Measurements from ENCODE around the gene RWDD3.

DNA sequence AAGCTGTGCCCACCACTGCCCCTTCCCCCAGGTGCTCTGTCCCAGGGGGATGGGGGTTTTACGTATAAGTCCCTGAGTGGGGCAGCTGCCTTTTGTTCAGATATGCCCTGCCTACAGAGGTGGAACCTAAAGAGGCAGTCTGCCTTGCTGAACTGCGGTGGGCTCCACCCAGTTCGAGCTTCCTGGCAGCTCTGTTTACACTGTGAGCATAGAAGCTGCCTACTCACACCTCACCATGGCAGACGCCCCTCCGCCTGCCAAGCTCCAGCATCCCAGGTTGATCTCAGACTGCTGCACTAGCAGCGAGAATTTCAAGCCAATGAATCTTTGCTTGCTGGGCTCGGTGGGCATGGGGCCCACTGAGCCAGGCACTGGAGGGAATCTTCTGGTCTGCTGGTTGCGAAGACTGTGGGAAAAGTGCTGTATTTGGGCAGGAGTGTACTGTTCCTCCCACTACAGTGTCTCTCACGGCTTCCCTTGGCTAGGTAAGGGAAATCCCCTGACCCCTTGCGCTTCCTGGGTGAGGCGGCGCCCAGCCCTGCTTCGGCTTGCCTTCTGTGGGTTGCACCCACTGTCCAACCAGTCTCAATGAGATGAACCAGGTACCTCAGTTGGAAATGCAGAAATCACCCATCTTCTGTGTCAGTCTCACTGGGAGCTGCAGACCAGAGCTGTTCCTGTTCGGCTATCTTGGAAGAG, 17.6 kb upstream of the RWDD3 start:
- no peak for TF ChIP-seq CTCF (IDR thresholded peaks at IDR 0.05)
- no peak for TF ChIP-seq POLR2AphosphoS5 (IDR thresholded peaks at IDR 0.05; ENCODE audit: insufficient read depth in 1 of 2, low read depth in 1 of 2)
